ENCODE results near the gene WDR13. TPM values are rescaled to one million over a fixed set of nuclear protein-coding genes. Genes with fewer than 3 reads are reported as not detected.

The WDR13 gene
- total RNA-seq, 1 donor from 2014 or later: 117 TPM

- H3K36me3 ChIP-seq (ENCODE audit: control insufficient read depth, insufficient read depth, low read length): no peaks in the 10 kb centered on the region
- DNase-seq (ENCODE audit: low read depth): no peak
- no peak for TF ChIP-seq CTCF (IDR thresholded peaks at IDR 0.05; ENCODE audit: insufficient read depth, low read length, poor library complexity, severe bottlenecking)
- no peaks in the 10 kb centered on the region for H3K27me3 ChIP-seq (ENCODE audit: control insufficient read depth, insufficient read depth, low read length)
- no peak overlapping the region for H3K4me3 ChIP-seq (ENCODE audit: low read depth, low read length)
Observed at GRCh38 chrX:48560681-48561080, 36.6 kb upstream of the WDR13 start.

GRCh38 chrX:48569958-48570357 is 27.3 kb upstream of the WDR13 start:
- Histone ChIP-seq H3K36me3 (ENCODE audit: control insufficient read depth, insufficient read depth, low read length) (no peaks in the 10 kb centered on the region), H3K4me3 (ENCODE audit: low read depth, low read length) (no peak overlapping the region), H3K27me3 (ENCODE audit: control insufficient read depth, insufficient read depth, low read length) (no peaks in the 10 kb centered on the region)
- TF ChIP-seq CTCF (IDR thresholded peaks at IDR 0.05; ENCODE audit: insufficient read depth, low read length, poor library complexity, severe bottlenecking): no peak
- DNase-seq (ENCODE audit: low read depth): no peak

- no peak for DNase-seq (ENCODE audit: low read depth)
- H3K36me3 ChIP-seq (ENCODE audit: control insufficient read depth, insufficient read depth, low read length): no peaks in the 10 kb centered on the region
- no peaks in the 10 kb centered on the region for H3K27me3 ChIP-seq (ENCODE audit: control insufficient read depth, insufficient read depth, low read length)
- TF ChIP-seq CTCF (IDR thresholded peaks at IDR 0.05; ENCODE audit: insufficient read depth, low read length, poor library complexity, severe bottlenecking): no peak
- H3K4me3 ChIP-seq (ENCODE audit: low read depth, low read length): peak overlapping the region; percentile 67
Observed at GRCh38 chrX:48573690-48574269, 23.5 kb upstream of the WDR13 start.

GRCh38 chrX:48574270-48575266 is 22.7 kb upstream of the WDR13 start, which contains the start of gene RBM3:
Gene RBM3, plus strand, starts transcription at chrX:48574484. Its CDS starts 697 bp downstream, at chrX:48575181.
- peak; percentile 23 for TF ChIP-seq CTCF (IDR thresholded peaks at IDR 0.05; ENCODE audit: insufficient read depth, low read length, poor library complexity, severe bottlenecking)
- no peaks in the 10 kb centered on the region for H3K27me3 ChIP-seq (ENCODE audit: control insufficient read depth, insufficient read depth, low read length)
- DNase-seq (ENCODE audit: low read depth): peak; percentile 61

GRCh38 chrX:48575642-48576041 is 21.6 kb upstream of the WDR13 start:
- Histone ChIP-seq H3K4me3 (ENCODE audit: low read depth, low read length) (peak overlapping the region; percentile 67), H3K27me3 (ENCODE audit: control insufficient read depth, insufficient read depth, low read length) (no peaks in the 10 kb centered on the region), H3K36me3 (ENCODE audit: control insufficient read depth, insufficient read depth, low read length) (no peaks in the 10 kb centered on the region)
- no peak for DNase-seq (ENCODE audit: low read depth)
- no peak for TF ChIP-seq CTCF (IDR thresholded peaks at IDR 0.05; ENCODE audit: insufficient read depth, low read length, poor library complexity, severe bottlenecking)

More at GRCh38 chrX:48574270-48575266, 22.7 kb upstream of the WDR13 start, which contains the start of gene RBM3:
- H3K4me3 ChIP-seq (ENCODE audit: low read depth, low read length): peak within 1 kb of the TSS; percentile 67
- no peaks in the 10 kb centered on the region for H3K36me3 ChIP-seq (ENCODE audit: control insufficient read depth, insufficient read depth, low read length)

All from kidney epithelial cell (primary cell).